ENCODE data around the gene ARFGEF3. TPM values are rescaled to one million over a fixed set of nuclear protein-coding genes. Genes with fewer than 3 reads are reported as not detected.

Gene ARFGEF3
- total and polyA plus RNA-seq, 2 donors (not counting 1 experiment from before 2014, with no cell fraction given): under 0.01 to 0.14 TPM

GRCh38 chr6:138229663-138230179, 68.0 kb downstream of the ARFGEF3 start:
- no peak overlapping the region for H2AFZ ChIP-seq (ENCODE audit: low read length)
- no peak for DNase-seq (ENCODE audit: low read depth in 2 of 2)
- no peak for TF ChIP-seq EZH2 (IDR thresholded peaks at IDR 0.05; ENCODE audit: low read length, missing control alignments)
- H3K4me2 ChIP-seq (ENCODE audit: extremely low read depth, insufficient read depth, low read length): no peak overlapping the region
- no peaks in the 10 kb centered on the region for H4K20me1 ChIP-seq (ENCODE audit: control insufficient read depth, extremely low read depth, insufficient read depth, low read length)
- no peaks in the 10 kb centered on the region for H3K79me2 ChIP-seq (ENCODE audit: control insufficient read depth, insufficient read depth, low read length)
- no peak overlapping the region for H3K27ac ChIP-seq (ENCODE audit: insufficient read depth, low read length)
- H3K4me3 ChIP-seq (replicated peaks in 1 of 4; ENCODE audit: control extremely low read depth in 1 of 4, insufficient read depth in 1 of 4, low read depth in 3 of 4, low read length in 4 of 4): no peak overlapping the region
- no peaks in the 10 kb centered on the region for H3K9me3 ChIP-seq (ENCODE audit: control insufficient read depth, insufficient read depth, low read depth, low read length)
- no peak overlapping the region for H3K9ac ChIP-seq (ENCODE audit: insufficient read depth, low read length)
- no peaks in the 10 kb centered on the region for H3K4me1 ChIP-seq (ENCODE audit: control insufficient read depth, extremely low read depth, insufficient read depth, low read length)
- no peaks in the 10 kb centered on the region for H3K27me3 ChIP-seq (ENCODE audit: control insufficient read depth, insufficient read depth, low read length)
- H3K36me3 ChIP-seq (ENCODE audit: control insufficient read depth, insufficient read depth, low read length): no peaks in the 10 kb centered on the region

DNA sequence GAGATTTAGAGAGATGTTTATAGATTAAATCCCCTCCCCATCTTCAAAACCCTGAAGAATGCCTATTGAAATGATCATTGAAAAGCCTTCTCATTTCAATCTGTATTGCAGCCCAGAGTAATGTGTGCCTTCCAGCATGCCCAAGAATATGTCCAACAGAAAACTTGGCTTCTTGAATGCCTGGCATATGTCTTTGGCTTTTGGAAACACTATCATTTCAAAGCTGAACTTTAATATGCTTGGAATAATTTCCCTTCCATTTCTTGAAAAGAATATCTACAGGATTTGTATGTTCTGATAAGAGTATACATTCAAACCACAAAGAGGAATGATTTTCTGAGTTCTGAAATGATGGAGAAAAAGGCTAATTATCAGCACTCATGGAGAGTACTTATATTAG, 68.5 kb downstream of the ARFGEF3 start:
- Histone ChIP-seq H3K36me3 (ENCODE audit: control insufficient read depth, insufficient read depth, low read length) (no peaks in the 10 kb centered on the region), H3K27me3 (ENCODE audit: control insufficient read depth, insufficient read depth, low read length) (no peaks in the 10 kb centered on the region), H3K9me3 (ENCODE audit: control insufficient read depth, insufficient read depth, low read depth, low read length) (no peaks in the 10 kb centered on the region), H4K20me1 (ENCODE audit: control insufficient read depth, extremely low read depth, insufficient read depth, low read length) (no peaks in the 10 kb centered on the region), H2AFZ (ENCODE audit: low read length) (no peak overlapping the region), H3K4me3 (replicated peaks in 1 of 4; ENCODE audit: control extremely low read depth in 1 of 4, insufficient read depth in 1 of 4, low read depth in 3 of 4, low read length in 4 of 4) (no peak overlapping the region), H3K79me2 (ENCODE audit: control insufficient read depth, insufficient read depth, low read length) (no peaks in the 10 kb centered on the region), H3K4me1 (ENCODE audit: control insufficient read depth, extremely low read depth, insufficient read depth, low read length) (no peaks in the 10 kb centered on the region), H3K27ac (ENCODE audit: insufficient read depth, low read length) (no peak overlapping the region), H3K4me2 (ENCODE audit: extremely low read depth, insufficient read depth, low read length) (no peak overlapping the region), H3K9ac (ENCODE audit: insufficient read depth, low read length) (no peak overlapping the region)
- TF ChIP-seq, protein P1, sequence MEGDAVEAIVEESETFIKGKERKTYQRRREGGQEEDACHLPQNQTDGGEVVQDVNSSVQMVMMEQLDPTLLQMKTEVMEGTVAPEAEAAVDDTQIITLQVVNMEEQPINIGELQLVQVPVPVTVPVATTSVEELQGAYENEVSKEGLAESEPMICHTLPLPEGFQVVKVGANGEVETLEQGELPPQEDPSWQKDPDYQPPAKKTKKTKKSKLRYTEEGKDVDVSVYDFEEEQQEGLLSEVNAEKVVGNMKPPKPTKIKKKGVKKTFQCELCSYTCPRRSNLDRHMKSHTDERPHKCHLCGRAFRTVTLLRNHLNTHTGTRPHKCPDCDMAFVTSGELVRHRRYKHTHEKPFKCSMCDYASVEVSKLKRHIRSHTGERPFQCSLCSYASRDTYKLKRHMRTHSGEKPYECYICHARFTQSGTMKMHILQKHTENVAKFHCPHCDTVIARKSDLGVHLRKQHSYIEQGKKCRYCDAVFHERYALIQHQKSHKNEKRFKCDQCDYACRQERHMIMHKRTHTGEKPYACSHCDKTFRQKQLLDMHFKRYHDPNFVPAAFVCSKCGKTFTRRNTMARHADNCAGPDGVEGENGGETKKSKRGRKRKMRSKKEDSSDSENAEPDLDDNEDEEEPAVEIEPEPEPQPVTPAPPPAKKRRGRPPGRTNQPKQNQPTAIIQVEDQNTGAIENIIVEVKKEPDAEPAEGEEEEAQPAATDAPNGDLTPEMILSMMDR (conservative IDR thresholded peaks at IDR 0.05 in 1 of 2, IDR thresholded peaks at IDR 0.05 in 1 of 2; ENCODE audit: low read depth in 1 of 2, low read length in 2 of 2): no peak
- no peak for TF ChIP-seq EZH2 (IDR thresholded peaks at IDR 0.05; ENCODE audit: low read length, missing control alignments)
- DNase-seq (ENCODE audit: low read depth in 2 of 2): no peak

DNA sequence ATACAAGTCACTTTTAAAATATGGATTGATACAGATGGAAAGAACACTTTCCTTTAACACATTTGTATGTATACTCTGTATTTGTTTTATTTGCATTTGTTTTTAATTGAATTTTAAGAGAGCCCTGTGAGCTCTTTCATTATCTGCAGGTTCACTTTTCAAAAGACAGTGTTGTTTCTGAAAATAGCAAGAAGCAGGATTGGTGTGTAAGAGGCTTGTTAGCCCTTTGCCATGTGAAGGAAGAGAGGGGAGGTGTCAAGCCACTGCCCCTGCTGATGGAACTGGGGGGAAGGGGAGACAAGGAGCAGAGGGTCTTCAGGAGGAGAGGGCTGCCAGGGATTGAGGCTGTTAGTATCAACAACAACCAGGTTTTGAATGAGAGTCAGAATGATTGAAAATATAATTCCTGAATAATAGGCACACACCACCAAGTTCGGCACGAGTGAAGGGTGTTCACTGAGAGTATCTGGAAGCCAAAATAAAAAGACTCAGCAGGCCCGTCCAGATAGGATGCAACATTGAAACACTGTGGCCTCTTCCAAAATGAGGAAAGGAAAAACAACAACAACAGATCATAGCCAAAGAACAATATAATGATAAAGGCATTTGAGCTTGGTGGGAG, 69.1 kb downstream of the ARFGEF3 start:
- H3K9ac ChIP-seq (ENCODE audit: insufficient read depth, low read length): no peak overlapping the region
- H3K36me3 ChIP-seq (ENCODE audit: control insufficient read depth, insufficient read depth, low read length): no peaks in the 10 kb centered on the region
- no peak overlapping the region for H3K4me2 ChIP-seq (ENCODE audit: extremely low read depth, insufficient read depth, low read length)
- DNase-seq (ENCODE audit: low read depth in 2 of 2): no peak
- H3K9me3 ChIP-seq (ENCODE audit: control insufficient read depth, insufficient read depth, low read depth, low read length): no peaks in the 10 kb centered on the region
- TF ChIP-seq, protein P1 (conservative IDR thresholded peaks at IDR 0.05 in 1 of 2, IDR thresholded peaks at IDR 0.05 in 1 of 2; ENCODE audit: low read depth in 1 of 2, low read length in 2 of 2): no peak
- no peak for TF ChIP-seq EZH2 (IDR thresholded peaks at IDR 0.05; ENCODE audit: low read length, missing control alignments)
- no peaks in the 10 kb centered on the region for H4K20me1 ChIP-seq (ENCODE audit: control insufficient read depth, extremely low read depth, insufficient read depth, low read length)
- no peaks in the 10 kb centered on the region for H3K79me2 ChIP-seq (ENCODE audit: control insufficient read depth, insufficient read depth, low read length)
- no peak overlapping the region for H3K4me3 ChIP-seq (replicated peaks in 1 of 4; ENCODE audit: control extremely low read depth in 1 of 4, insufficient read depth in 1 of 4, low read depth in 3 of 4, low read length in 4 of 4)
- no peaks in the 10 kb centered on the region for H3K27me3 ChIP-seq (ENCODE audit: control insufficient read depth, insufficient read depth, low read length)
- no peaks in the 10 kb centered on the region for H3K4me1 ChIP-seq (ENCODE audit: control insufficient read depth, extremely low read depth, insufficient read depth, low read length)
- no peak overlapping the region for H3K27ac ChIP-seq (ENCODE audit: insufficient read depth, low read length)
- H2AFZ ChIP-seq (ENCODE audit: low read length): no peak overlapping the region
